ENCODE data around the gene MIX23.

DNA sequence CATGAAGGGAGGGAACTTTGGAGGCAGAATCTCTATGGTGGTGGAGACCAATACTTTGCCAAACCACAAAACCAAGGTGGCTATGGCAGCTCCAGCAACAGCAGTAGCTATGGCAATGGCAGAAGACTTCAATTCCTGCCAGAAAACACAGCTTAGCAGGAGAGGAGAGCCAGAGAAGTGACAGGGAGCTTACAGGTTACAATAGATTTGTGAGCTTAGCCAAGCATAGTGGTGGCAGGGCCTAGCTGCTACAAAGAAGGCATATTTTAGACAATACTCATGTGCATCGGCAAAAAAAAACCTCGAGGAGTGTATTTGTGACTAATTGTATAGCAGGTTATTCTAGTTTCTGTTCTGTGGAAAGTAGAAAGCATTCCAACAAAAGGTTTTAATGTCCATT is 64.4 kb downstream of the MIX23 start:
- TF ChIP-seq, protein P1, sequence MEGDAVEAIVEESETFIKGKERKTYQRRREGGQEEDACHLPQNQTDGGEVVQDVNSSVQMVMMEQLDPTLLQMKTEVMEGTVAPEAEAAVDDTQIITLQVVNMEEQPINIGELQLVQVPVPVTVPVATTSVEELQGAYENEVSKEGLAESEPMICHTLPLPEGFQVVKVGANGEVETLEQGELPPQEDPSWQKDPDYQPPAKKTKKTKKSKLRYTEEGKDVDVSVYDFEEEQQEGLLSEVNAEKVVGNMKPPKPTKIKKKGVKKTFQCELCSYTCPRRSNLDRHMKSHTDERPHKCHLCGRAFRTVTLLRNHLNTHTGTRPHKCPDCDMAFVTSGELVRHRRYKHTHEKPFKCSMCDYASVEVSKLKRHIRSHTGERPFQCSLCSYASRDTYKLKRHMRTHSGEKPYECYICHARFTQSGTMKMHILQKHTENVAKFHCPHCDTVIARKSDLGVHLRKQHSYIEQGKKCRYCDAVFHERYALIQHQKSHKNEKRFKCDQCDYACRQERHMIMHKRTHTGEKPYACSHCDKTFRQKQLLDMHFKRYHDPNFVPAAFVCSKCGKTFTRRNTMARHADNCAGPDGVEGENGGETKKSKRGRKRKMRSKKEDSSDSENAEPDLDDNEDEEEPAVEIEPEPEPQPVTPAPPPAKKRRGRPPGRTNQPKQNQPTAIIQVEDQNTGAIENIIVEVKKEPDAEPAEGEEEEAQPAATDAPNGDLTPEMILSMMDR (IDR thresholded peaks at IDR 0.05), result no peak
- no peak for TF ChIP-seq POLR2A (IDR thresholded peaks at IDR 0.05)

Measured in body of pancreas (tissue), 4 donors.